ENCODE results near the gene GLYATL3.

GLYATL3 gene

GRCh38 chr6:49499126-49499525, 597 bp upstream of the GLYATL3 start:
- no peak overlapping the region for H3K4me3 ChIP-seq (ENCODE audit: insufficient read depth in 1 of 2, low read depth in 1 of 2, low read length in 2 of 2)
- no peak overlapping the region for H3K4ac ChIP-seq (ENCODE audit: low read depth in 1 of 2, low read length in 2 of 2)
- no peak overlapping the region for H3K18ac ChIP-seq (ENCODE audit: low read depth in 1 of 2, low read length in 2 of 2)
- H3K27me3 ChIP-seq (ENCODE audit: control insufficient read depth in 1 of 2, insufficient read depth in 1 of 2, low read length in 2 of 2), result no peaks in the 10 kb centered on the region
- WGBS, result 100% methylated on average over 1 of the region's 1 CpG
- H4K8ac ChIP-seq (ENCODE audit: low read length), result no peak overlapping the region
- H2BK15ac ChIP-seq (ENCODE audit: low read depth, poor library complexity, severe bottlenecking), result no peak overlapping the region
- H3K79me1 ChIP-seq (replicated peaks; ENCODE audit: low read length, poor library complexity, severe bottlenecking), result no peaks in the 10 kb centered on the region
- no peak overlapping the region for H3K27ac ChIP-seq (ENCODE audit: low read length, poor library complexity, severe bottlenecking)
- no peak overlapping the region for H3K23ac ChIP-seq (ENCODE audit: low read length in 2 of 2)
- no peaks in the 10 kb centered on the region for H3K9me3 ChIP-seq (ENCODE audit: control insufficient read depth, low read length)
- H2BK12ac ChIP-seq (ENCODE audit: low read length in 2 of 2), result no peak overlapping the region
- no peak overlapping the region for H3K9ac ChIP-seq (ENCODE audit: low read length)
- H3K36me3 ChIP-seq (ENCODE audit: control insufficient read depth in 1 of 2, insufficient read depth in 2 of 2, low read depth in 1 of 2, low read length in 2 of 2), result peaks cover 0 to 5% of the 10 kb centered on the region in 2 experiments
- H2AFZ ChIP-seq (ENCODE audit: low read depth, low read length), result no peak overlapping the region
- H3K14ac ChIP-seq (ENCODE audit: low read length in 2 of 2), result no peak overlapping the region
- no peak for DNase-seq
- H3K4me2 ChIP-seq (ENCODE audit: low read length, poor library complexity, severe bottlenecking), result no peak overlapping the region
- H4K91ac ChIP-seq (ENCODE audit: low read length), result no peak overlapping the region
- H3K4me1 ChIP-seq (ENCODE audit: control insufficient read depth, insufficient read depth, low read depth, low read length), result no peaks in the 10 kb centered on the region
- H2AK5ac ChIP-seq (ENCODE audit: low read length, severe bottlenecking), result no peak overlapping the region
- H2BK120ac ChIP-seq (ENCODE audit: low read depth, low read length), result no peak overlapping the region
- H2BK5ac ChIP-seq (ENCODE audit: low read depth, low read length, poor library complexity, severe bottlenecking), result no peak overlapping the region

GRCh38 chr6:49504666-49505065, 4.9 kb downstream of the GLYATL3 start:
- Histone ChIP-seq H3K27me3 (ENCODE audit: control insufficient read depth in 1 of 2, insufficient read depth in 1 of 2, low read length in 2 of 2) (no peaks in the 10 kb centered on the region), H3K4me3 (ENCODE audit: insufficient read depth in 1 of 2, low read depth in 1 of 2, low read length in 2 of 2) (no peak overlapping the region), H2BK120ac (ENCODE audit: low read depth, low read length) (no peak overlapping the region), H3K36me3 (ENCODE audit: control insufficient read depth in 1 of 2, insufficient read depth in 2 of 2, low read depth in 1 of 2, low read length in 2 of 2) (no peaks in the 10 kb centered on the region), H2BK5ac (ENCODE audit: low read depth, low read length, poor library complexity, severe bottlenecking) (no peak overlapping the region), H2BK12ac (ENCODE audit: low read length in 2 of 2) (no peak overlapping the region), H3K4ac (ENCODE audit: low read depth in 1 of 2, low read length in 2 of 2) (no peak overlapping the region), H3K4me2 (ENCODE audit: low read length, poor library complexity, severe bottlenecking) (no peak overlapping the region), H3K27ac (ENCODE audit: low read length, poor library complexity, severe bottlenecking) (no peak overlapping the region), H3K4me1 (ENCODE audit: control insufficient read depth, insufficient read depth, low read depth, low read length) (no peaks in the 10 kb centered on the region), H2AFZ (ENCODE audit: low read depth, low read length) (no peak overlapping the region), H3K9ac (ENCODE audit: low read length) (no peak overlapping the region), H4K91ac (ENCODE audit: low read length) (no peak overlapping the region), H3K23ac (ENCODE audit: low read length in 2 of 2) (no peak overlapping the region), H3K79me1 (replicated peaks; ENCODE audit: low read length, poor library complexity, severe bottlenecking) (no peaks in the 10 kb centered on the region), H3K18ac (ENCODE audit: low read depth in 1 of 2, low read length in 2 of 2) (no peak overlapping the region), H4K8ac (ENCODE audit: low read length) (no peak overlapping the region), H3K14ac (ENCODE audit: low read length in 2 of 2) (no peak overlapping the region), H2AK5ac (ENCODE audit: low read length, severe bottlenecking) (no peak overlapping the region), H2BK15ac (ENCODE audit: low read depth, poor library complexity, severe bottlenecking) (no peak overlapping the region), H3K9me3 (ENCODE audit: control insufficient read depth, low read length) (peaks cover 3% of the 10 kb centered on the region)
- no peak for DNase-seq
- WGBS, result 81% methylated on average over 5 of the region's 5 CpGs

GRCh38 chr6:49506569-49507111, 6.9 kb downstream of the GLYATL3 start:
- Histone ChIP-seq H4K91ac (ENCODE audit: low read length) (no peak overlapping the region), H3K4me3 (ENCODE audit: insufficient read depth in 1 of 2, low read depth in 1 of 2, low read length in 2 of 2) (no peak overlapping the region), H3K4me1 (ENCODE audit: control insufficient read depth, insufficient read depth, low read depth, low read length) (no peaks in the 10 kb centered on the region), H3K27me3 (ENCODE audit: control insufficient read depth in 1 of 2, insufficient read depth in 1 of 2, low read length in 2 of 2) (no peaks in the 10 kb centered on the region), H3K4me2 (ENCODE audit: low read length, poor library complexity, severe bottlenecking) (no peak overlapping the region), H3K4ac (ENCODE audit: low read depth in 1 of 2, low read length in 2 of 2) (no peak overlapping the region), H3K9ac (ENCODE audit: low read length) (no peak overlapping the region), H2BK12ac (ENCODE audit: low read length in 2 of 2) (no peak overlapping the region), H3K23ac (ENCODE audit: low read length in 2 of 2) (no peak overlapping the region), H2BK15ac (ENCODE audit: low read depth, poor library complexity, severe bottlenecking) (no peak overlapping the region), H2AK5ac (ENCODE audit: low read length, severe bottlenecking) (no peak overlapping the region), H2BK120ac (ENCODE audit: low read depth, low read length) (no peak overlapping the region), H2AFZ (ENCODE audit: low read depth, low read length) (no peak overlapping the region), H3K9me3 (ENCODE audit: control insufficient read depth, low read length) (peaks cover 3% of the 10 kb centered on the region), H4K8ac (ENCODE audit: low read length) (no peak overlapping the region), H3K18ac (ENCODE audit: low read depth in 1 of 2, low read length in 2 of 2) (no peak overlapping the region), H3K79me1 (replicated peaks; ENCODE audit: low read length, poor library complexity, severe bottlenecking) (no peaks in the 10 kb centered on the region), H3K14ac (ENCODE audit: low read length in 2 of 2) (no peak overlapping the region), H3K36me3 (ENCODE audit: control insufficient read depth in 1 of 2, insufficient read depth in 2 of 2, low read depth in 1 of 2, low read length in 2 of 2) (no peaks in the 10 kb centered on the region), H2BK5ac (ENCODE audit: low read depth, low read length, poor library complexity, severe bottlenecking) (no peak overlapping the region), H3K27ac (ENCODE audit: low read length, poor library complexity, severe bottlenecking) (no peak overlapping the region)
- no peak for DNase-seq
- 70% methylated on average over 3 of the region's 5 CpGs for WGBS

- no peak overlapping the region for H2AFZ ChIP-seq (ENCODE audit: low read depth, low read length)
- WGBS, result 77% methylated on average over 2 of the region's 3 CpGs
- H3K4me1 ChIP-seq (ENCODE audit: control insufficient read depth, insufficient read depth, low read depth, low read length), result no peaks in the 10 kb centered on the region
- no peak overlapping the region for H2BK5ac ChIP-seq (ENCODE audit: low read depth, low read length, poor library complexity, severe bottlenecking)
- H3K4me3 ChIP-seq (ENCODE audit: insufficient read depth in 1 of 2, low read depth in 1 of 2, low read length in 2 of 2), result no peak overlapping the region
- H4K8ac ChIP-seq (ENCODE audit: low read length), result no peak overlapping the region
- H4K91ac ChIP-seq (ENCODE audit: low read length), result no peak overlapping the region
- no peak overlapping the region for H2BK120ac ChIP-seq (ENCODE audit: low read depth, low read length)
- no peak overlapping the region for H3K4ac ChIP-seq (ENCODE audit: low read depth in 1 of 2, low read length in 2 of 2)
- H3K36me3 ChIP-seq (ENCODE audit: control insufficient read depth in 1 of 2, insufficient read depth in 2 of 2, low read depth in 1 of 2, low read length in 2 of 2), result no peaks in the 10 kb centered on the region
- no peak overlapping the region for H3K4me2 ChIP-seq (ENCODE audit: low read length, poor library complexity, severe bottlenecking)
- no peak for DNase-seq
- no peak overlapping the region for H2BK12ac ChIP-seq (ENCODE audit: low read length in 2 of 2)
- no peak overlapping the region for H2AK5ac ChIP-seq (ENCODE audit: low read length, severe bottlenecking)
- H3K27me3 ChIP-seq (ENCODE audit: control insufficient read depth in 1 of 2, insufficient read depth in 1 of 2, low read length in 2 of 2), result no peaks in the 10 kb centered on the region
- H3K18ac ChIP-seq (ENCODE audit: low read depth in 1 of 2, low read length in 2 of 2), result no peak overlapping the region
- H3K9ac ChIP-seq (ENCODE audit: low read length), result no peak overlapping the region
- H2BK15ac ChIP-seq (ENCODE audit: low read depth, poor library complexity, severe bottlenecking), result no peak overlapping the region
- no peak overlapping the region for H3K27ac ChIP-seq (ENCODE audit: low read length, poor library complexity, severe bottlenecking)
- H3K9me3 ChIP-seq (ENCODE audit: control insufficient read depth, low read length), result peaks cover 3% of the 10 kb centered on the region
- no peak overlapping the region for H3K14ac ChIP-seq (ENCODE audit: low read length in 2 of 2)
- no peaks in the 10 kb centered on the region for H3K79me1 ChIP-seq (replicated peaks; ENCODE audit: low read length, poor library complexity, severe bottlenecking)
- no peak overlapping the region for H3K23ac ChIP-seq (ENCODE audit: low read length in 2 of 2)
These were observed 9.6 kb downstream of the GLYATL3 start for GRCh38 chr6:49509342-49509741.

Measured in mesenchymal stem cell (in vitro differentiated cells and primary cell).